GM12865 (cell line): ENCODE measurements around the gene TAC4.

ENCODE experiments used
- DNase-seq: peaks from one replicate; pipeline ENCODE4 v3.0.0; 2010; ENCODE audit warnings: low read depth
- H3K4me3 ChIP-seq: 2 replicates; pipeline ENCODE4 v1.5.1; 2011; ENCODE audit warnings: mild to moderate bottlenecking, low read depth, low read length, control low read depth
- CTCF ChIP-seq: IDR thresholded peaks from 2 replicates; pipeline ENCODE4 v1.5.1; 2011; ENCODE audit warnings: low read length, control low read depth, low read depth, inconsistent platforms; ENCODE audit not compliant: insufficient read depth; ENCODE audit errors: missing control alignments

TAC4 gene

GRCh38 chr17:49819138-49819537 lies 28.7 kb downstream of the TAC4 start:
- no peak for DNase-seq
- TF ChIP-seq CTCF, result no peak
- H3K4me3 ChIP-seq, result no peak overlapping the region

GRCh38 chr17:49817993-49818392 lies 29.9 kb downstream of the TAC4 start:
- no peak for DNase-seq
- no peak for TF ChIP-seq CTCF
- no peak overlapping the region for H3K4me3 ChIP-seq

GRCh38 chr17:49815761-49816281 lies 32.0 kb downstream of the TAC4 start:
- no peak overlapping the region for H3K4me3 ChIP-seq
- no peak for DNase-seq
- no peak for TF ChIP-seq CTCF

- no peak for DNase-seq
- no peak for TF ChIP-seq CTCF
- H3K4me3 ChIP-seq, result no peak overlapping the region
Measured at GRCh38 chr17:49814781-49815529, 32.9 kb downstream of the TAC4 start.

- no peak overlapping the region for H3K4me3 ChIP-seq
- DNase-seq, result no peak
- TF ChIP-seq CTCF, result no peak
Measured at GRCh38 chr17:49809056-49809455, 38.8 kb downstream of the TAC4 start.

GRCh38 chr17:49798738-49799137 lies 49.1 kb downstream of the TAC4 start:
- DNase-seq, result no peak
- no peak overlapping the region for H3K4me3 ChIP-seq
- TF ChIP-seq CTCF, result no peak

GRCh38 chr17:49798182-49798581 lies 49.7 kb downstream of the TAC4 start:
- TF ChIP-seq CTCF, result no peak
- H3K4me3 ChIP-seq, result no peak overlapping the region
- DNase-seq, result no peak
